GM12873 (cell line): ENCODE measurements around the gene INTU.

Experiments
- CTCF ChIP-seq: IDR thresholded peaks from 2 replicates; pipeline ENCODE4 v1.5.1; 2012; ENCODE audit warnings: low read depth, mild to moderate bottlenecking, moderate library complexity, low read length, control low read depth; ENCODE audit not compliant: insufficient read depth; ENCODE audit errors: missing control alignments

INTU gene

DNA sequence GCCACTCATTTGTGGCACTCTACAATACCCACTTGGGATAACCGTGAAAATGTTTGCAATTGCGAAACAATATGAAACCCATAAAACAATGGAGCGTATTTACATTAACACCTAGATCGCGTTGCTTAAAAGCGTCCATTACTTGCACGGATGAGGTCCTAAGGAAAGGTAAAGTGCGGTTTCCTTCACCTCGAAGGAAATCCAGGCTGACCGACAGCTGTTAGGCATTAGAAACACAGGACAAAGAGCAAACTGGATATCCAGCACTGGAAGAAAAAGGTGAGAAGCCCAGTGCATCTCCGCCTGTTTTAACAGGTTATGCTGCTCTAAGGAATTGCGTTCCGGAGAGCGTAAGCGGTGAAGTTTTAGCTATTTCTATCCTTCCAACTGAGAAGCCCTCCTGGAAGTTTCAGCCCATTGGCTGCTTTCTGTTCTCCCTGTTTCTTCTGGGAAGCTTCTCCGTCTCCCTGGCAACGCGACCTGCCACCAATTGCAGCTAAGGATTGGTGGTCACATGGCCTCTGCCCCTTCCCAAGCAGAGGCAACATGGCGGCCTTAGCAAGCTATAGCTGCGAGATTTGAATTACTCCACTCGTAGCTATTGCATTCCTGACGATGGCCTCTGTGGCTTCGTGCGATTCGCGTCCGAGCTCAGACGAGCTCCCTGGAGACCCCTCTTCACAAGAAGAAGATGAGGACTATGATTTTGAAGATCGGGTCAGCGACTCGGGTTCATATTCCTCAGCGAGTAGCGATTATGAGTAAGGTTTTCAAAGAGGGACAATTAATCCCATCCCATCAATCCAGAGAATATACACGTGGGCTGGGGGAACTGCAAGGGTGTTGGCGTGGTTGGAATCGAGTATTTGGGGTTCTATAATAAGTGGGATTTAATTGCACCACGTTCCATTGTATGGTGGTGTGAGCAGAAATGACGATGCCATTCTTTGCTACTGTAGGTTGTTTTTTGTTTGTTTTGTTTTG is at the start of gene INTU:
TSS of gene INTU (plus strand) at position 538 of the 984 bp plus-strand sequence. CDS start at position 616, 78 bp downstream.
- no peak for TF ChIP-seq CTCF

- TF ChIP-seq CTCF = peak; percentile 84
These were observed 45.7 kb upstream of the INTU start for GRCh38 chr4:127586922-127587571.

GRCh38 chr4:127598656-127599055 is 34.1 kb upstream of the INTU start:
- TF ChIP-seq CTCF = no peak

GRCh38 chr4:127601029-127601428 is 31.7 kb upstream of the INTU start:
- TF ChIP-seq CTCF = no peak

DNA sequence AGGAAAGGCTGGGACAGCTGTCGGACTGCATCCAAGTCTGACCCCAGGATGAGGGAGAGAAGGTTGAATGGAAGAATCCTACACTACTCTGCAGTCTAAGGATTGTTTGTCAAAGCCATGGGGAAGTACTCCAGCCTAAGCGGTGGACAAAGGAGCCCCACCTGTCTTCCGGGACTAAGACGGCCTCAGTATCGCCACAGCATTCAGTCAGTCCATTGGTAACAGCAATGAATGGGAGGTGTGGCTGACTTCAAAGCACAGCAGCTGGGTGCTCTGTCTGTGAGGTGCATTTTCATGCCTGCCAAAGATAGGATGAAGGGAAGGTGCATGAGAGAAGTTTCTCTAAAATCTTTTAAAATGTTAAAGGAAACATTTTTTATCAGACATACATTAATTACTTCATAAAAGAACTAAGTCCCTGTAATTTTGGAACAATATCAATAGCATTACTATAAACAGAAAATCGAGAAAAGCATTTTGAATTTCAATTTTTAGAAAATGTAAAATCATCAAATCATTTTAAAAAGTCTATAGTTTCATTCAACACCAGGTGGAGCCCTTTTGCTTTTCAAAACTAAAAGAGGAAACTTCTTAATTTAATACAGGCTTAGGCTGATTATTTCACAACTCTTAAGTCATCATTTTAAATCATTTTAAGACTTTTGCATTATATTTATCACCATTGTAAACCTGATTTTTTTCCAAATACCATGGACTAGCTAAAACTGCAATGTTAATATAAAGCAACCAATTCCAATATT is 27.6 kb upstream of the INTU start:
- peak; percentile 21 for TF ChIP-seq CTCF

GRCh38 chr4:127606823-127607222 is 25.9 kb upstream of the INTU start:
- no peak for TF ChIP-seq CTCF
